HepG2 (cell line): ENCODE data around the gene KCNJ6. TPM values are rescaled to one million over a fixed set of nuclear protein-coding genes. Genes with fewer than 3 reads are reported as not detected.

ENCODE experiments used
- ATAC-seq: fragments of 200-7000 bp; cut with Tn5 transposase; 3 replicates; pipeline ENCODE4 v1.9.1; 2020; ENCODE audit warnings: mild to moderate bottlenecking, moderate library complexity
- BruUV-seq: library from RNA; stranded (reverse); fragments of 400-500 nt; replicated peaks from 2 replicates; lab custom pipeline; 2021; lab: Mats Ljungman, UMichigan
- CTCF ChIA-PET: fragments of 300-600 bp; formaldehyde crosslinking; extraction: SDS; loops from one replicate; lab custom pipeline; 2021; ENCODE audit warnings: low total read pairs, inconsistent platforms, low intra/inter-chr PET ratio; lab: Yijun Ruan, JAX
- POLR2A ChIA-PET: fragments of 350-600 bp; sonication (Branson Sonifier 250); formaldehyde crosslinking; loops from one replicate; lab custom pipeline; 2020; ENCODE audit warnings: antibody characterized with exemption, inconsistent platforms; lab: Yijun Ruan, JAX
- DNase-seq: peaks from one replicate; pipeline ENCODE4 v3.0.0-alpha.2; 2015; ENCODE audit warnings: low spot score
- FAIRE-seq: peaks from 3 replicates; lab custom pipeline; 2011; peaks lifted over from hg19 to GRCh38; lab: Jason Lieb, UNC
- H2AFZ ChIP-seq: one replicate; pipeline ENCODE4 v1.6.1; 2011; ENCODE audit warnings: low read length, inconsistent platforms
- H3K27ac ChIP-seq: fragments of 300-600 bp; 3 replicates; pipeline ENCODE4 v1.8.0; 2011; ENCODE audit warnings: mixed run types, mild to moderate bottlenecking, mixed read lengths, low read length, inconsistent platforms; ENCODE audit not compliant: insufficient read depth; ENCODE audit errors: extremely low read length
- H3K27me3 ChIP-seq, 2 experiments: fragments of 200-600 bp in 1 of 2; 2 replicates in 1 of 2; 3 replicates in 1 of 2; pipeline versions ENCODE4 v1.6.0 to v1.8.0; 2011; ENCODE audit warnings: low read length in 2 of 2, mild to moderate bottlenecking in 2 of 2, moderate library complexity in 2 of 2, inconsistent platforms in 1 of 2; ENCODE audit not compliant: insufficient read depth in 2 of 2, control insufficient read depth in 1 of 2
- H3K36me3 ChIP-seq, 2 experiments: fragments of 200-600 bp in 1 of 2; replicated peaks in 1 of 2; 2 replicates in 1 of 2; 3 replicates in 1 of 2; pipeline versions ENCODE4 v1.5.1 to v1.8.0; 2011; ENCODE audit warnings: low read length in 2 of 2, inconsistent platforms in 1 of 2; ENCODE audit not compliant: insufficient read depth in 2 of 2, control insufficient read depth in 1 of 2
- H3K4me1 ChIP-seq: 2 replicates; pipeline ENCODE4 v1.5.1; 2012; ENCODE audit warnings: low read length, inconsistent platforms; ENCODE audit not compliant: insufficient read depth
- H3K4me2 ChIP-seq: 2 replicates; pipeline ENCODE4 v1.6.0; 2011; ENCODE audit warnings: low read depth, low read length, inconsistent platforms
- H3K4me3 ChIP-seq, 3 experiments: fragments of 200-600 bp in 1 of 3; sonication (generic), shearing (Covaris generic) in 1 of 3; replicated peaks in 1 of 3; 2 replicates each; pipeline ENCODE4 v1.5.1; 2011 to 2016; ENCODE audit warnings: low read length in 3 of 3, inconsistent platforms in 2 of 3, low read depth in 2 of 3, mild to moderate bottlenecking in 2 of 3, control low read depth in 1 of 3, mixed read lengths in 1 of 3; ENCODE audit not compliant: insufficient read depth in 1 of 3
- H3K79me2 ChIP-seq: one replicate; pipeline ENCODE4 v1.6.1; 2011; ENCODE audit warnings: low read length, inconsistent platforms; ENCODE audit not compliant: insufficient read depth
- H3K9ac ChIP-seq: 2 replicates; pipeline ENCODE4 v1.6.0; 2011; ENCODE audit warnings: mild to moderate bottlenecking, low read depth, low read length, inconsistent platforms; ENCODE audit not compliant: insufficient read depth
- H3K9me3 ChIP-seq: 2 replicates; pipeline ENCODE4 v1.5.1; 2012; ENCODE audit warnings: mild to moderate bottlenecking, low read length
- H4K20me1 ChIP-seq: 2 replicates; pipeline ENCODE4 v1.6.0; 2011; ENCODE audit warnings: inconsistent platforms, mild to moderate bottlenecking, low read length, moderate library complexity; ENCODE audit not compliant: insufficient read depth
- MED13 ChIP-seq: sonication (generic); formaldehyde crosslinking; IDR thresholded peaks from 2 replicates; pipeline ENCODE4 v1.5.0; 2020; ENCODE audit warnings: missing genetic modification reagents
- MTA3 ChIP-seq: sonication (generic); formaldehyde crosslinking; IDR thresholded peaks from 2 replicates; pipeline ENCODE4 v1.4.0; 2020; ENCODE audit warnings: missing genetic modification reagents
- NCOR1 ChIP-seq: fragments of 200-600 bp; sonication (generic); IDR thresholded peaks from 2 replicates; pipeline ENCODE4 v1.7.0; 2017; ENCODE audit warnings: antibody characterized with exemption, low read length, borderline replicate concordance
- NFE2L2 ChIP-seq: fragments of 150-350 bp; IDR thresholded peaks from 2 replicates; pipeline ENCODE4 v1.6.1; 2014; ENCODE audit warnings: low read length
- NFKBIZ ChIP-seq: IDR thresholded peaks from 2 replicates; pipeline ENCODE4 v1.6.1; 2018; ENCODE audit warnings: missing genetic modification reagents, missing compliant biosample characterization
- PRMT3 ChIP-seq: sonication (generic); formaldehyde crosslinking; IDR thresholded peaks from 2 replicates; pipeline ENCODE4 v1.8.1; 2022; ENCODE audit warnings: low read depth, mild to moderate bottlenecking, moderate library complexity, missing genetic modification reagents, borderline replicate concordance
- RARA ChIP-seq: IDR thresholded peaks from 2 replicates; pipeline ENCODE4 v1.6.1; 2016; ENCODE audit warnings: missing genetic modification reagents, missing compliant biosample characterization
- ZNF232 ChIP-seq: sonication (generic); formaldehyde crosslinking; IDR thresholded peaks from 2 replicates; pipeline ENCODE4 v1.4.0; 2020; ENCODE audit warnings: missing genetic modification reagents, borderline replicate concordance
- ZNF263 ChIP-seq: sonication (generic); formaldehyde crosslinking; IDR thresholded peaks from 2 replicates; pipeline ENCODE4 v1.4.0; 2020; ENCODE audit warnings: missing genetic modification reagents
- ZNF430 ChIP-seq: sonication (generic); formaldehyde crosslinking; IDR thresholded peaks from 2 replicates; pipeline ENCODE4 v1.9.0; 2021; ENCODE audit warnings: mild to moderate bottlenecking, missing genetic modification reagents
- ZNF709 ChIP-seq: sonication (generic); formaldehyde crosslinking; IDR thresholded peaks from 2 replicates; pipeline ENCODE4 v1.5.0; 2020; ENCODE audit warnings: mild to moderate bottlenecking, missing genetic modification reagents
- ZSCAN21 ChIP-seq: sonication (generic); formaldehyde crosslinking; IDR thresholded peaks from 2 replicates; pipeline ENCODE4 v1.8.0; 2022; ENCODE audit warnings: mild to moderate bottlenecking, missing genetic modification reagents, moderate library complexity, borderline replicate concordance
- WGBS: methylation state at CpG from one replicate; pipeline ENCODE4 v1.1.6; 2017; ENCODE audit warnings: low lambda C conversion rate; 5-methylcytosine and 5-hydroxymethylcytosine counted together
- in situ Hi-C: cut with HindIII; loops from 2 replicates; pipeline ENCODE4 v1.10.0; 2017; ENCODE audit warnings: low pct_unique_long_range_greater_than_20kb; ENCODE audit not compliant: extremely low pct_ligation_motif_present
- intact Hi-C: fragments of 100-400 bp; cut with micrococcal nuclease; formaldehyde crosslinking; loops from one replicate; pipeline ENCODE4 v1.10.0; 2022; ENCODE audit not compliant: unreplicated experiment
- polyA plus RNA-seq, 8 experiments: library from polyadenylated mRNA; depleted of rRNA in 3 of 8; stranded (reverse) in 7 of 8; unstranded in 1 of 8; fragments of >200 nt; fragmentation: Illumina TruSeq in 4 of 8; extraction: Trizol in 4 of 8; gene quantifications; 2 replicates each; pipeline versions ENCODE4 v1.2.1 to v1.2.3, GENCODE V29; 2011 to 2016; ENCODE audit warnings: low read depth in 4 of 8, missing spikeins in 1 of 8, mixed read lengths in 1 of 8; ENCODE audit not compliant: insufficient read depth in 1 of 8
- total RNA-seq, 5 experiments: library from RNA; depleted of rRNA; stranded (reverse); fragments of >200 nt; fragmentation: Illumina TruSeq; extraction: Trizol; gene quantifications; 2 replicates each; pipeline ENCODE4 v1.2.3, GENCODE V29; 2016; ENCODE audit warnings: low read depth in 1 of 5
- TF ChIP-seq, protein P1 (sequence below): sonication (generic); formaldehyde crosslinking; IDR thresholded peaks from 2 replicates; pipeline ENCODE4 v1.4.0; 2020; ENCODE audit warnings: missing genetic modification reagents, borderline replicate concordance
- TF ChIP-seq, protein P2 (sequence below): sonication (generic); formaldehyde crosslinking; IDR thresholded peaks from 2 replicates; pipeline ENCODE4 v1.4.0; 2020; ENCODE audit warnings: missing genetic modification reagents, mild to moderate bottlenecking, borderline replicate concordance

The KCNJ6 gene
- total and polyA plus RNA-seq, 2 of the 13 experiments (the other 11 are each of a cell fraction or from before 2014, with no cell fraction given): not detected

DNA sequence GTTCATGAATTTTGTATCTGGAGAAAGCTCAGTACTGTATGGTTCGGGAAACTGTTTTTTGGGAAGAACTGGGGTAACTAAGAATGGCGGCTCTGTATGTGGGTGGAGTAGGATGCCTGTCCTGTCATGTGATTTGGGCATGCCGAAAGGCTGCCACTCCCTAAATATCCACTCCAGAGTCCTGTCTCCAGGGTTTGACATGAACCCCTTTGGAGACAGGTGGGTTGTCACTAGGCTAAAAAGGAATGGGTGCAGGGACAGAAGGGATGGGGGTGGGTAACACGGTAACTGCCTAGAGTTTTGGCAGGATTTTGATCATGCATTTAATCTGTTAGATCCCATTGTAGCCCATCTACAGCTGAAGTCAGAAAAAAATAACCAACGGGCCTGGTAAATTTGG, 150.1 kb downstream of the KCNJ6 start (continued):
- TF ChIP-seq, protein P1, sequence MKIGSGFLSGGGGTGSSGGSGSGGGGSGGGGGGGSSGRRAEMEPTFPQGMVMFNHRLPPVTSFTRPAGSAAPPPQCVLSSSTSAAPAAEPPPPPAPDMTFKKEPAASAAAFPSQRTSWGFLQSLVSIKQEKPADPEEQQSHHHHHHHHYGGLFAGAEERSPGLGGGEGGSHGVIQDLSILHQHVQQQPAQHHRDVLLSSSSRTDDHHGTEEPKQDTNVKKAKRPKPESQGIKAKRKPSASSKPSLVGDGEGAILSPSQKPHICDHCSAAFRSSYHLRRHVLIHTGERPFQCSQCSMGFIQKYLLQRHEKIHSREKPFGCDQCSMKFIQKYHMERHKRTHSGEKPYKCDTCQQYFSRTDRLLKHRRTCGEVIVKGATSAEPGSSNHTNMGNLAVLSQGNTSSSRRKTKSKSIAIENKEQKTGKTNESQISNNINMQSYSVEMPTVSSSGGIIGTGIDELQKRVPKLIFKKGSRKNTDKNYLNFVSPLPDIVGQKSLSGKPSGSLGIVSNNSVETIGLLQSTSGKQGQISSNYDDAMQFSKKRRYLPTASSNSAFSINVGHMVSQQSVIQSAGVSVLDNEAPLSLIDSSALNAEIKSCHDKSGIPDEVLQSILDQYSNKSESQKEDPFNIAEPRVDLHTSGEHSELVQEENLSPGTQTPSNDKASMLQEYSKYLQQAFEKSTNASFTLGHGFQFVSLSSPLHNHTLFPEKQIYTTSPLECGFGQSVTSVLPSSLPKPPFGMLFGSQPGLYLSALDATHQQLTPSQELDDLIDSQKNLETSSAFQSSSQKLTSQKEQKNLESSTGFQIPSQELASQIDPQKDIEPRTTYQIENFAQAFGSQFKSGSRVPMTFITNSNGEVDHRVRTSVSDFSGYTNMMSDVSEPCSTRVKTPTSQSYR (CRISPR knock-in tag): no peak
- TF ChIP-seq NFE2L2: no peak
- TF ChIP-seq NFKBIZ (CRISPR knock-in tag): no peak
- no peak for TF ChIP-seq NCOR1
- TF ChIP-seq ZNF709 (CRISPR knock-in tag): no peak
- no peak for TF ChIP-seq PRMT3 (CRISPR knock-in tag)
- TF ChIP-seq RARA: no peak
- TF ChIP-seq ZNF263 (CRISPR knock-in tag): no peak
- TF ChIP-seq, all 625 proteins: peak for 0

DNA sequence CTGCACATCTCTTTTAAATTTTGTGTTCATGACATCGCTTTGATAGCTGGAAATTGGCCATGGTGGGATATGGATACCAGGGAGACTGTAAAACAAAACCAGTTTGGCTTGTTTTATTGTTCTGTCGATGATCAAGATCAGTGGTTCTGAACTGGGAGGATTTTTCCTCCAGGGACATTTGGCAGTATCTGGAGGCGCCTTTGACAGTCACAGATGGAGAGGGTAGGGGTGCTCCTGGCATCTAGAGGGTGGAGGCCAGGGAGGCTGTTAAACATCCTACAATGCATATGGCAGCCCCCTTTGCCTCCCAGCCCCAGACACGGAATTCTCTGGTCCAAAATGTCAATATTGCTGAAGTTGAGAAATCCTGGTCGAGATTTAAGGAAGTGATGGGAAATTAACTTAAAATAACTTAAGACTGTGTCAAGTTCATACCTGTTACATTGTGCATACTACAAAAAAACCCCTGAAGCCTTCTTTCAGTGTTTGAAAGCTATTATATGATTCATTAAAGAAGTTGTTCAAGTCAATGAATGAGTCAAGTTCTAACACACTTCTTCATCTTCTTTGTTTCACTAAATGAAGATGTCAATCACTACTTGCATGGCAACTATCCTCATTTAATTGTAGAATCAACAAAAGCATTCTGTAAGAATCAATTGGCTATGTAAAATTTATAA, 150.9 kb downstream of the KCNJ6 start:
- in situ Hi-C loops: no loop called here
- ATAC-seq: no peak
- CTCF ChIA-PET: no interaction called here
- Histone ChIP-seq H3K4me3 (no peak overlapping the region), H3K27ac (no peak overlapping the region), H4K20me1 (no peaks in the 10 kb centered on the region), H3K36me3 (no peaks in the 10 kb centered on the region), H2AFZ (no peak overlapping the region), H3K4me1 (no peaks in the 10 kb centered on the region), H3K4me2 (no peak overlapping the region), H3K9me3 (no peaks in the 10 kb centered on the region), H3K79me2 (no peaks in the 10 kb centered on the region), H3K9ac (no peak overlapping the region), H3K27me3 (no peaks in the 10 kb centered on the region; a peak in 1 of 5 replicates)
- WGBS: 25% methylated on average over 5 of the region's 5 CpGs
- no peak for DNase-seq
- intact Hi-C loops: no loop called here
- TF ChIP-seq ZSCAN21: no peak
- no peak for TF ChIP-seq ZNF430 (CRISPR knock-in tag)
- no peak for TF ChIP-seq ZNF232 (CRISPR knock-in tag)
- TF ChIP-seq, protein P2, sequence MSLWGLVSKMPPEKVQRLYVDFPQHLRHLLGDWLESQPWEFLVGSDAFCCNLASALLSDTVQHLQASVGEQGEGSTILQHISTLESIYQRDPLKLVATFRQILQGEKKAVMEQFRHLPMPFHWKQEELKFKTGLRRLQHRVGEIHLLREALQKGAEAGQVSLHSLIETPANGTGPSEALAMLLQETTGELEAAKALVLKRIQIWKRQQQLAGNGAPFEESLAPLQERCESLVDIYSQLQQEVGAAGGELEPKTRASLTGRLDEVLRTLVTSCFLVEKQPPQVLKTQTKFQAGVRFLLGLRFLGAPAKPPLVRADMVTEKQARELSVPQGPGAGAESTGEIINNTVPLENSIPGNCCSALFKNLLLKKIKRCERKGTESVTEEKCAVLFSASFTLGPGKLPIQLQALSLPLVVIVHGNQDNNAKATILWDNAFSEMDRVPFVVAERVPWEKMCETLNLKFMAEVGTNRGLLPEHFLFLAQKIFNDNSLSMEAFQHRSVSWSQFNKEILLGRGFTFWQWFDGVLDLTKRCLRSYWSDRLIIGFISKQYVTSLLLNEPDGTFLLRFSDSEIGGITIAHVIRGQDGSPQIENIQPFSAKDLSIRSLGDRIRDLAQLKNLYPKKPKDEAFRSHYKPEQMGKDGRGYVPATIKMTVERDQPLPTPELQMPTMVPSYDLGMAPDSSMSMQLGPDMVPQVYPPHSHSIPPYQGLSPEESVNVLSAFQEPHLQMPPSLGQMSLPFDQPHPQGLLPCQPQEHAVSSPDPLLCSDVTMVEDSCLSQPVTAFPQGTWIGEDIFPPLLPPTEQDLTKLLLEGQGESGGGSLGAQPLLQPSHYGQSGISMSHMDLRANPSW (CRISPR knock-in tag): no peak
- TF ChIP-seq MED13 (CRISPR knock-in tag): no peak
- no peak for TF ChIP-seq MTA3 (CRISPR knock-in tag)
- POLR2A ChIA-PET: no interaction called here
- FAIRE-seq: no peak
- BruUV-seq: no TSS peak
